GM23338 (cell line): ENCODE data around the gene UBALD2. TPM values are rescaled to one million over a fixed set of nuclear protein-coding genes. Genes with fewer than 3 reads are reported as not detected.

Experiments
- ATAC-seq: fragments of 200-7000 bp; cut with Tn5 transposase; 3 replicates; pipeline ENCODE4 v1.9.1; 2020
- DNase-seq: peaks from one replicate; pipeline ENCODE4 v3.0.0-alpha.2; 2015; ENCODE audit warnings: low spot score
- H2AFZ ChIP-seq: fragments of 200-600 bp; sonication (generic); 2 replicates; pipeline ENCODE4 v1.8.0; 2016; ENCODE audit warnings: antibody characterized with exemption, mild to moderate bottlenecking, moderate library complexity
- H3F3A ChIP-seq: fragments of 200-600 bp; sonication (generic); replicated peaks from 2 replicates; pipeline ENCODE4 v1.8.0; 2017; ENCODE audit warnings: antibody characterized with exemption, mixed run types, low read depth
- H3K27ac ChIP-seq: fragments of 200-600 bp; sonication (generic); 2 replicates; pipeline ENCODE4 v1.6.1; 2016; ENCODE audit warnings: low read depth
- H3K27me3 ChIP-seq: fragments of 200-600 bp; sonication (generic); 2 replicates; pipeline ENCODE4 v1.8.0; 2016; ENCODE audit warnings: mild to moderate bottlenecking, mixed run types, moderate library complexity; ENCODE audit not compliant: insufficient read depth
- H3K36me3 ChIP-seq: fragments of 200-600 bp; sonication (generic); 2 replicates; pipeline ENCODE4 v1.8.0; 2016; ENCODE audit warnings: mild to moderate bottlenecking; ENCODE audit not compliant: insufficient read depth
- H3K4me1 ChIP-seq: fragments of 200-600 bp; sonication (generic); 2 replicates; pipeline ENCODE4 v1.8.0; 2016; ENCODE audit warnings: mild to moderate bottlenecking, moderate library complexity; ENCODE audit not compliant: insufficient read depth
- H3K4me2 ChIP-seq: fragments of 200-600 bp; sonication (generic); 2 replicates; pipeline ENCODE4 v1.7.1; 2017; ENCODE audit warnings: mixed run types
- H3K4me3 ChIP-seq: fragments of 200-600 bp; sonication (generic); 2 replicates; pipeline ENCODE4 v1.6.1; 2016; ENCODE audit warnings: mixed run types
- H3K79me2 ChIP-seq: fragments of 200-600 bp; sonication (generic); replicated peaks from 2 replicates; pipeline ENCODE4 v1.8.0; 2017; ENCODE audit warnings: mild to moderate bottlenecking; ENCODE audit not compliant: insufficient read depth
- H3K9me2 ChIP-seq: fragments of 200-600 bp; sonication (generic); 2 replicates; pipeline ENCODE4 v1.8.0; 2017; ENCODE audit not compliant: insufficient read depth
- H4K20me1 ChIP-seq: fragments of 200-600 bp; sonication (generic); replicated peaks from 2 replicates; pipeline ENCODE4 v1.8.0; 2017; ENCODE audit warnings: mild to moderate bottlenecking; ENCODE audit not compliant: insufficient read depth
- H3K27ac Mint-ChIP-seq: 2 replicates; pipeline ENCODE4 v1.8.0; 2020; ENCODE audit warnings: inconsistent platforms, mild to moderate bottlenecking, moderate library complexity, mixed read lengths
- H3K27me3 Mint-ChIP-seq: 3 replicates; pipeline ENCODE4 v1.8.0; 2022; ENCODE audit warnings: low read depth, mild to moderate bottlenecking, moderate library complexity, mixed read lengths, inconsistent platforms; ENCODE audit not compliant: insufficient read depth, poor library complexity
- H3K36me3 Mint-ChIP-seq: 3 replicates; pipeline ENCODE4 v1.8.0; 2021; ENCODE audit warnings: low read depth, mild to moderate bottlenecking, inconsistent platforms, moderate library complexity, mixed read lengths
- H3K4me1 Mint-ChIP-seq: 3 replicates; pipeline ENCODE4 v1.8.0; 2020; ENCODE audit warnings: mild to moderate bottlenecking, inconsistent platforms, mixed read lengths
- H3K4me3 Mint-ChIP-seq: 3 replicates; pipeline ENCODE4 v1.8.0; 2021; ENCODE audit warnings: moderate library complexity, mild to moderate bottlenecking, inconsistent platforms, mixed read lengths
- H3K9me3 Mint-ChIP-seq: 3 replicates; pipeline ENCODE4 v1.8.0; 2020; ENCODE audit warnings: moderate library complexity, mild to moderate bottlenecking, inconsistent platforms, mixed read lengths
- EZH2phosphoT487 ChIP-seq: fragments of 200-600 bp; sonication (generic); IDR thresholded peaks from one replicate; pipeline ENCODE4 v1.8.1; 2018; ENCODE audit warnings: antibody characterized with exemption; ENCODE audit not compliant: unreplicated experiment
- JUNB ChIP-seq: IDR thresholded peaks from one replicate; pipeline ENCODE4 v1.6.1; 2016; ENCODE audit warnings: antibody characterized with exemption; ENCODE audit not compliant: unreplicated experiment
- POLR2AphosphoS5 ChIP-seq: IDR thresholded peaks from 2 replicates; pipeline ENCODE4 v1.6.1; 2016; ENCODE audit warnings: antibody characterized with exemption, low read depth
- ZNF331 ChIP-seq: fragments of 250-450 bp; sonication (Bioruptor Pico); IDR thresholded peaks from 2 replicates; pipeline ENCODE4 v1.5.0; 2020; ENCODE audit warnings: low read depth, mild to moderate bottlenecking, moderate library complexity
- polyA plus RNA-seq: library from polyadenylated mRNA; unstranded; fragments of >200 nt; fragmentation: Nextera tagmentation; extraction: Ambion mirVana; gene quantifications from 2 replicates; pipeline ENCODE4 v1.2.1, GENCODE V29; 2016
- total RNA-seq: library from RNA; depleted of rRNA; stranded (reverse); fragments of >200 nt; shearing (Covaris generic); gene quantifications from 2 replicates; pipeline ENCODE4 v1.2.3, GENCODE V29; 2014
- TF ChIP-seq, protein P1 (sequence below), 2 experiments: fragments of 200-600 bp in 1 of 2; sonication (generic) in 1 of 2; conservative IDR thresholded peaks; 2 replicates each; pipeline versions ENCODE4 v1.5.1 to v1.6.1; 2016 to 2017; ENCODE audit warnings: antibody characterized with exemption in 2 of 2, low read depth in 2 of 2, mild to moderate bottlenecking in 2 of 2, moderate library complexity in 1 of 2
- TF ChIP-seq, protein P2 (sequence below): IDR thresholded peaks from one replicate; pipeline ENCODE4 v1.6.1; 2018; ENCODE audit warnings: antibody characterized with exemption; ENCODE audit not compliant: unreplicated experiment
- TF ChIP-seq, protein P3 (sequence below): fragments of 250-450 bp; sonication (Bioruptor Pico); IDR thresholded peaks from 2 replicates; pipeline ENCODE4 v1.5.0; 2020; ENCODE audit warnings: mild to moderate bottlenecking, moderate library complexity

Gene UBALD2
- total and polyA plus RNA-seq, 2 experiments from 2014 or later: 2.2 to 3.1 TPM

DNA sequence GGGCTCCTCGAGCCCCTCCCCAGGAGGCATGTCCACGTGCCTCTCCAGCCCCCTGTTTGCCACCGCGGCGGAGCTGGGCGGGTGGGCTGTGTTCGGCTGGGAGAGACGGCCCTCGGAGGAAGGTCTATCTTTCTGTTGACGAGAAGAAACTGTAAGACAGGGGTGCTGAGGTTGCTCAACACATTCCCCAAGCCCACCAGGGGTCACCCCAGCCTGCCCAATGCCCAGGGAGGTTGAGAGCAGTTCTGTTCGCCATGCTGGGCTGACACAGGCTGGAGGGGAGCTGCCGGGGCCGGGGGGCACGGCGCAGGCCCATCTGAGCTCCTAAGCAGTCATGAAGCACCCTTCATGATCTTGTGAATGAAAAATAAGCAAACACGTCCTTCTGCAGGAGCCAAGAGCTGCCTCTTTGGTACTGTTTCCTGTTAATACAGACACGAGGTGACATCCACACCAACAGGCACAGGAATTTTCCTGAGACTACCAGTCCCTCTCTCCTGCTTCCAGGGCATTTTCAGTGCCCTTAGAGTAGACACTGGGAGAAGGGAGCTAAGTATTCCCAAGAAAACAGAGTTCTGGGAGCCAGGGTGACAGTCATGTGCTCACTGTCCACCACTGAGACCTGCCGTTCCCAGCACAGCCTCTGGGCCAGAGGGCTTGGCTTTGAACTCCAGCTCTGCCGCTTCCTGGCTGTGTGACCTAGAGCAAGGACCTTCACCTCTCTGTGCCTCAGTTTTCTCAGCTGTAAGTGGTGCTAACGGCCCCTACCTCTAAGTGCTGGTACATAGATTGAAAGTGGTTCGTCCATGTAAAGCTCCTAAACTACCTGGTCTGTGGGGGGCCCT lies 9.2 kb downstream of the UBALD2 start:
- Histone ChIP-seq H3K4me1 (peaks cover 10% of the 10 kb centered on the region), H2AFZ (no peak overlapping the region), H3F3A (peaks cover 3% of the 10 kb centered on the region; the same call in 1 of the 2 replicates), H3K79me2 (no peaks in the 10 kb centered on the region), H3K27me3 (no peaks in the 10 kb centered on the region), H3K4me3 (no peak overlapping the region), H4K20me1 (no peaks in the 10 kb centered on the region), H3K36me3 (no peaks in the 10 kb centered on the region), H3K9me2 (no peaks in the 10 kb centered on the region), H3K4me2 (no peak overlapping the region), H3K27ac (no peak overlapping the region)
- Mint-ChIP-seq H3K4me1 (peaks cover 25% of the 10 kb centered on the region), H3K9me3 (no peaks in the 10 kb centered on the region), H3K4me3 (no peak overlapping the region), H3K27ac (no peak overlapping the region), H3K36me3 (peaks cover 4% of the 10 kb centered on the region; the same call in 1 of the 3 replicates), H3K27me3 (peaks cover 16% of the 10 kb centered on the region)
- DNase-seq (no peak), ATAC-seq (no peak)
- TF ChIP-seq, protein P1, sequence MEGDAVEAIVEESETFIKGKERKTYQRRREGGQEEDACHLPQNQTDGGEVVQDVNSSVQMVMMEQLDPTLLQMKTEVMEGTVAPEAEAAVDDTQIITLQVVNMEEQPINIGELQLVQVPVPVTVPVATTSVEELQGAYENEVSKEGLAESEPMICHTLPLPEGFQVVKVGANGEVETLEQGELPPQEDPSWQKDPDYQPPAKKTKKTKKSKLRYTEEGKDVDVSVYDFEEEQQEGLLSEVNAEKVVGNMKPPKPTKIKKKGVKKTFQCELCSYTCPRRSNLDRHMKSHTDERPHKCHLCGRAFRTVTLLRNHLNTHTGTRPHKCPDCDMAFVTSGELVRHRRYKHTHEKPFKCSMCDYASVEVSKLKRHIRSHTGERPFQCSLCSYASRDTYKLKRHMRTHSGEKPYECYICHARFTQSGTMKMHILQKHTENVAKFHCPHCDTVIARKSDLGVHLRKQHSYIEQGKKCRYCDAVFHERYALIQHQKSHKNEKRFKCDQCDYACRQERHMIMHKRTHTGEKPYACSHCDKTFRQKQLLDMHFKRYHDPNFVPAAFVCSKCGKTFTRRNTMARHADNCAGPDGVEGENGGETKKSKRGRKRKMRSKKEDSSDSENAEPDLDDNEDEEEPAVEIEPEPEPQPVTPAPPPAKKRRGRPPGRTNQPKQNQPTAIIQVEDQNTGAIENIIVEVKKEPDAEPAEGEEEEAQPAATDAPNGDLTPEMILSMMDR (conservative IDR thresholded peaks at IDR 0.05; ENCODE audit: low read depth in 2 of 2): peak in 1 of 2 experiments; percentile 32; a peak in 1 of 4 replicates
- TF ChIP-seq, protein P2, sequence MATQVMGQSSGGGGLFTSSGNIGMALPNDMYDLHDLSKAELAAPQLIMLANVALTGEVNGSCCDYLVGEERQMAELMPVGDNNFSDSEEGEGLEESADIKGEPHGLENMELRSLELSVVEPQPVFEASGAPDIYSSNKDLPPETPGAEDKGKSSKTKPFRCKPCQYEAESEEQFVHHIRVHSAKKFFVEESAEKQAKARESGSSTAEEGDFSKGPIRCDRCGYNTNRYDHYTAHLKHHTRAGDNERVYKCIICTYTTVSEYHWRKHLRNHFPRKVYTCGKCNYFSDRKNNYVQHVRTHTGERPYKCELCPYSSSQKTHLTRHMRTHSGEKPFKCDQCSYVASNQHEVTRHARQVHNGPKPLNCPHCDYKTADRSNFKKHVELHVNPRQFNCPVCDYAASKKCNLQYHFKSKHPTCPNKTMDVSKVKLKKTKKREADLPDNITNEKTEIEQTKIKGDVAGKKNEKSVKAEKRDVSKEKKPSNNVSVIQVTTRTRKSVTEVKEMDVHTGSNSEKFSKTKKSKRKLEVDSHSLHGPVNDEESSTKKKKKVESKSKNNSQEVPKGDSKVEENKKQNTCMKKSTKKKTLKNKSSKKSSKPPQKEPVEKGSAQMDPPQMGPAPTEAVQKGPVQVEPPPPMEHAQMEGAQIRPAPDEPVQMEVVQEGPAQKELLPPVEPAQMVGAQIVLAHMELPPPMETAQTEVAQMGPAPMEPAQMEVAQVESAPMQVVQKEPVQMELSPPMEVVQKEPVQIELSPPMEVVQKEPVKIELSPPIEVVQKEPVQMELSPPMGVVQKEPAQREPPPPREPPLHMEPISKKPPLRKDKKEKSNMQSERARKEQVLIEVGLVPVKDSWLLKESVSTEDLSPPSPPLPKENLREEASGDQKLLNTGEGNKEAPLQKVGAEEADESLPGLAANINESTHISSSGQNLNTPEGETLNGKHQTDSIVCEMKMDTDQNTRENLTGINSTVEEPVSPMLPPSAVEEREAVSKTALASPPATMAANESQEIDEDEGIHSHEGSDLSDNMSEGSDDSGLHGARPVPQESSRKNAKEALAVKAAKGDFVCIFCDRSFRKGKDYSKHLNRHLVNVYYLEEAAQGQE: no peak
- TF ChIP-seq JUNB (no peak), ZNF331 (CRISPR knock-in tag) (no peak), EZH2phosphoT487 (no peak), POLR2AphosphoS5 (no peak)
- TF ChIP-seq, protein P3, sequence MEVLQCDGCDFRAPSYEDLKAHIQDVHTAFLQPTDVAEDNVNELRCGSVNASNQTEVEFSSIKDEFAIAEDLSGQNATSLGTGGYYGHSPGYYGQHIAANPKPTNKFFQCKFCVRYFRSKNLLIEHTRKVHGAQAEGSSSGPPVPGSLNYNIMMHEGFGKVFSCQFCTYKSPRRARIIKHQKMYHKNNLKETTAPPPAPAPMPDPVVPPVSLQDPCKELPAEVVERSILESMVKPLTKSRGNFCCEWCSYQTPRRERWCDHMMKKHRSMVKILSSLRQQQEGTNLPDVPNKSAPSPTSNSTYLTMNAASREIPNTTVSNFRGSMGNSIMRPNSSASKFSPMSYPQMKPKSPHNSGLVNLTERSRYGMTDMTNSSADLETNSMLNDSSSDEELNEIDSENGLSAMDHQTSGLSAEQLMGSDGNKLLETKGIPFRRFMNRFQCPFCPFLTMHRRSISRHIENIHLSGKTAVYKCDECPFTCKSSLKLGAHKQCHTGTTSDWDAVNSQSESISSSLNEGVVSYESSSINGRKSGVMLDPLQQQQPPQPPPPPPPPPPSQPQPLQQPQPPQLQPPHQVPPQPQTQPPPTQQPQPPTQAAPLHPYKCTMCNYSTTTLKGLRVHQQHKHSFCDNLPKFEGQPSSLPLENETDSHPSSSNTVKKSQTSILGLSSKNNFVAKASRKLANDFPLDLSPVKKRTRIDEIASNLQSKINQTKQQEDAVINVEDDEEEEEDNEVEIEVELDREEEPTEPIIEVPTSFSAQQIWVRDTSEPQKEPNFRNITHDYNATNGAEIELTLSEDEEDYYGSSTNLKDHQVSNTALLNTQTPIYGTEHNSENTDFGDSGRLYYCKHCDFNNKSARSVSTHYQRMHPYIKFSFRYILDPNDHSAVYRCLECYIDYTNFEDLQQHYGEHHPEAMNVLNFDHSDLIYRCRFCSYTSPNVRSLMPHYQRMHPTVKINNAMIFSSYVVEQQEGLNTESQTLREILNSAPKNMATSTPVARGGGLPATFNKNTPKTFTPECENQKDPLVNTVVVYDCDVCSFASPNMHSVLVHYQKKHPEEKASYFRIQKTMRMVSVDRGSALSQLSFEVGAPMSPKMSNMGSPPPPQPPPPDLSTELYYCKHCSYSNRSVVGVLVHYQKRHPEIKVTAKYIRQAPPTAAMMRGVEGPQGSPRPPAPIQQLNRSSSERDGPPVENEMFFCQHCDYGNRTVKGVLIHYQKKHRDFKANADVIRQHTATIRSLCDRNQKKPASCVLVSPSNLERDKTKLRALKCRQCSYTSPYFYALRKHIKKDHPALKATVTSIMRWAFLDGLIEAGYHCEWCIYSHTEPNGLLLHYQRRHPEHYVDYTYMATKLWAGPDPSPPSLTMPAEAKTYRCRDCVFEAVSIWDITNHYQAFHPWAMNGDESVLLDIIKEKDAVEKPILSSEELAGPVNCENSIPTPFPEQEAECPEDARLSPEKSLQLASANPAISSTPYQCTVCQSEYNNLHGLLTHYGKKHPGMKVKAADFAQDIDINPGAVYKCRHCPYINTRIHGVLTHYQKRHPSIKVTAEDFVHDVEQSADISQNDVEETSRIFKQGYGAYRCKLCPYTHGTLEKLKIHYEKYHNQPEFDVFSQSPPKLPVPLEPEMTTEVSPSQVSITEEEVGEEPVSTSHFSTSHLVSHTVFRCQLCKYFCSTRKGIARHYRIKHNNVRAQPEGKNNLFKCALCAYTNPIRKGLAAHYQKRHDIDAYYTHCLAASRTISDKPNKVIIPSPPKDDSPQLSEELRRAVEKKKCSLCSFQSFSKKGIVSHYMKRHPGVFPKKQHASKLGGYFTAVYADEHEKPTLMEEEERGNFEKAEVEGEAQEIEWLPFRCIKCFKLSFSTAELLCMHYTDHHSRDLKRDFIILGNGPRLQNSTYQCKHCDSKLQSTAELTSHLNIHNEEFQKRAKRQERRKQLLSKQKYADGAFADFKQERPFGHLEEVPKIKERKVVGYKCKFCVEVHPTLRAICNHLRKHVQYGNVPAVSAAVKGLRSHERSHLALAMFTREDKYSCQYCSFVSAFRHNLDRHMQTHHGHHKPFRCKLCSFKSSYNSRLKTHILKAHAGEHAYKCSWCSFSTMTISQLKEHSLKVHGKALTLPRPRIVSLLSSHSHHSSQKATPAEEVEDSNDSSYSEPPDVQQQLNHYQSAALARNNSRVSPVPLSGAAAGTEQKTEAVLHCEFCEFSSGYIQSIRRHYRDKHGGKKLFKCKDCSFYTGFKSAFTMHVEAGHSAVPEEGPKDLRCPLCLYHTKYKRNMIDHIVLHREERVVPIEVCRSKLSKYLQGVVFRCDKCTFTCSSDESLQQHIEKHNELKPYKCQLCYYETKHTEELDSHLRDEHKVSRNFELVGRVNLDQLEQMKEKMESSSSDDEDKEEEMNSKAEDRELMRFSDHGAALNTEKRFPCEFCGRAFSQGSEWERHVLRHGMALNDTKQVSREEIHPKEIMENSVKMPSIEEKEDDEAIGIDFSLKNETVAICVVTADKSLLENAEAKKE (CRISPR knock-in tag): no peak
